PFSK-1 (cell line): ENCODE data around the gene TAGLN2.

ENCODE experiments used
- FOXP2 ChIP-seq: optimal IDR thresholded peaks from 2 replicates; pipeline ENCODE3; 2011; ENCODE audit warnings: borderline replicate concordance, control low read depth, inconsistent platforms; ENCODE audit not compliant: insufficient read depth; ENCODE audit errors: extremely low read length, extremely low read depth
- POLR2AphosphoS5 ChIP-seq: IDR thresholded peaks from 2 replicates; pipeline ENCODE4 v1.6.1; 2012; ENCODE audit warnings: low read depth, mild to moderate bottlenecking, control low read depth, low read length, moderate library complexity
- REST ChIP-seq, 2 experiments: IDR thresholded peaks; 2 replicates each; pipeline versions ENCODE4 v1.6.1 to v1.8.0; 2011 to 2012; ENCODE audit warnings: low read depth in 2 of 2, low read length in 2 of 2, control low read depth in 1 of 2, inconsistent platforms in 1 of 2, mild to moderate bottlenecking in 1 of 2, moderate library complexity in 1 of 2; ENCODE audit not compliant: insufficient read depth in 1 of 2
- SIN3A ChIP-seq: IDR thresholded peaks from 2 replicates; pipeline ENCODE4 v1.6.1; 2012; ENCODE audit warnings: mild to moderate bottlenecking, low read length, moderate library complexity, borderline replicate concordance; ENCODE audit not compliant: insufficient read depth
- TAF1 ChIP-seq: IDR thresholded peaks from 2 replicates; pipeline ENCODE4 v1.6.1; 2012; ENCODE audit warnings: low read length, control low read depth, borderline replicate concordance; ENCODE audit not compliant: insufficient read depth

The TAGLN2 gene

GRCh38 chr1:159920202-159920601 is 5.1 kb downstream of the TAGLN2 start:
- TF ChIP-seq POLR2AphosphoS5 (no peak), FOXP2 (no peak), REST (IDR thresholded peaks at IDR 0.05; ENCODE audit: insufficient read depth in 1 of 2, low read depth in 2 of 2, low read length in 2 of 2) (no peak), TAF1 (no peak), SIN3A (no peak)

- TF ChIP-seq POLR2AphosphoS5 (no peak), REST (IDR thresholded peaks at IDR 0.05; ENCODE audit: insufficient read depth in 1 of 2, low read depth in 2 of 2, low read length in 2 of 2) (no peak), FOXP2 (no peak), SIN3A (no peak), TAF1 (no peak)
These were observed 6.0 kb downstream of the TAGLN2 start for GRCh38 chr1:159919236-159919865.

- TF ChIP-seq SIN3A, result no peak
- TF ChIP-seq TAF1, result no peak
- TF ChIP-seq POLR2AphosphoS5, result no peak
These were observed 6.7 kb downstream of the TAGLN2 start for GRCh38 chr1:159918352-159919200.

- TF ChIP-seq FOXP2 (no peak), SIN3A (no peak), POLR2AphosphoS5 (no peak)
These were observed 7.6 kb downstream of the TAGLN2 start for GRCh38 chr1:159917533-159918351.

- TF ChIP-seq TAF1, result no peak
- TF ChIP-seq REST (IDR thresholded peaks at IDR 0.05; ENCODE audit: insufficient read depth in 1 of 2, low read depth in 2 of 2, low read length in 2 of 2), result no peak
- no peak for TF ChIP-seq FOXP2
- no peak for TF ChIP-seq SIN3A
- no peak for TF ChIP-seq POLR2AphosphoS5
These were observed 8.9 kb downstream of the TAGLN2 start for GRCh38 chr1:159916242-159917051.
